ENCODE measurements around the gene PLA2R1. TPM values are rescaled to one million over a fixed set of nuclear protein-coding genes. Genes with fewer than 3 reads are reported as not detected.

PLA2R1 gene
- total and polyA plus RNA-seq, 2 of the 4 experiments (the other 2 are of a cell fraction) = 0.43 to 0.54 TPM

- H2AFZ ChIP-seq (replicated peaks; ENCODE audit: low read length, poor library complexity) = no peak overlapping the region
- no peak overlapping the region for H3K4me2 ChIP-seq (ENCODE audit: low read depth, low read length)
- in situ Hi-C loops (cut with MboI; ENCODE audit: low sequenced_read_pairs) = no loop called here
- H3K14ac ChIP-seq (replicated peaks; ENCODE audit: low read depth, low read length) = no peak overlapping the region
- no peak overlapping the region for H4K91ac ChIP-seq (ENCODE audit: insufficient read depth, low read depth, low read length)
- H2BK120ac ChIP-seq (ENCODE audit: low read depth, low read length) = no peak overlapping the region
- DNase-seq (no peak), ATAC-seq (ENCODE audit: low read depth) (no peak)
- no peaks in the 10 kb centered on the region for H4K20me1 ChIP-seq (ENCODE audit: insufficient read depth, low read length)
- no peak overlapping the region for H3K23ac ChIP-seq (ENCODE audit: low read depth, low read length)
- BruUV-seq (replicated peaks) = no TSS peak
- no peak overlapping the region for H2AK5ac ChIP-seq (ENCODE audit: low read depth, low read length)
- POLR2A ChIA-PET (ENCODE audit: unreplicated experiment) = no interaction called here
- H2BK15ac ChIP-seq (ENCODE audit: low read depth, low read length) = no peak overlapping the region
- H4K5ac ChIP-seq (ENCODE audit: low read depth, low read length) = no peak overlapping the region
- H3K9ac ChIP-seq (ENCODE audit: low read depth, low read length) = no peak overlapping the region
- no peak overlapping the region for H3K4me3 ChIP-seq (ENCODE audit: insufficient read depth, low read depth, low read length)
- no peaks in the 10 kb centered on the region for H3K79me1 ChIP-seq (ENCODE audit: low read depth in 1 of 2, low read length in 2 of 2)
- CTCF ChIA-PET = interaction anchor here (0.6 kb wide), 1 partner anchor 21 kb away, joined by 3 read pairs; no protein-coding TSS in a partner anchor
- H2AK9ac ChIP-seq (replicated peaks; ENCODE audit: low read depth, low read length, poor library complexity) = no peak overlapping the region
- H3K56ac ChIP-seq (ENCODE audit: extremely low read depth, insufficient read depth, low read length) = no peak overlapping the region
- H3K9me3 ChIP-seq (ENCODE audit: control insufficient read depth, insufficient read depth, low read length) = no peaks in the 10 kb centered on the region
- H3K27me3 ChIP-seq (ENCODE audit: control insufficient read depth, insufficient read depth, low read length) = peaks cover 17% of the 10 kb centered on the region
- no peaks in the 10 kb centered on the region for H3K36me3 ChIP-seq (ENCODE audit: control insufficient read depth, insufficient read depth, low read length)
- TF ChIP-seq, protein P1, sequence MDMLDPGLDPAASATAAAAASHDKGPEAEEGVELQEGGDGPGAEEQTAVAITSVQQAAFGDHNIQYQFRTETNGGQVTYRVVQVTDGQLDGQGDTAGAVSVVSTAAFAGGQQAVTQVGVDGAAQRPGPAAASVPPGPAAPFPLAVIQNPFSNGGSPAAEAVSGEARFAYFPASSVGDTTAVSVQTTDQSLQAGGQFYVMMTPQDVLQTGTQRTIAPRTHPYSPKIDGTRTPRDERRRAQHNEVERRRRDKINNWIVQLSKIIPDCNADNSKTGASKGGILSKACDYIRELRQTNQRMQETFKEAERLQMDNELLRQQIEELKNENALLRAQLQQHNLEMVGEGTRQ (IDR thresholded peaks at IDR 0.05; ENCODE audit: low read depth, low read length) = no peak
- no peak for TF ChIP-seq CTCF (conservative IDR thresholded peaks at IDR 0.05; ENCODE audit: low read depth, low read length)
- TF ChIP-seq MXI1 (IDR thresholded peaks at IDR 0.05; ENCODE audit: borderline replicate concordance, low read depth, low read length) = no peak
- no peak for TF ChIP-seq MAFK (IDR thresholded peaks at IDR 0.05; ENCODE audit: low read depth, low read length)
- no peak for TF ChIP-seq NFE2L2 (IDR thresholded peaks at IDR 0.05; ENCODE audit: low read depth, low read length)
- TF ChIP-seq, protein P2, sequence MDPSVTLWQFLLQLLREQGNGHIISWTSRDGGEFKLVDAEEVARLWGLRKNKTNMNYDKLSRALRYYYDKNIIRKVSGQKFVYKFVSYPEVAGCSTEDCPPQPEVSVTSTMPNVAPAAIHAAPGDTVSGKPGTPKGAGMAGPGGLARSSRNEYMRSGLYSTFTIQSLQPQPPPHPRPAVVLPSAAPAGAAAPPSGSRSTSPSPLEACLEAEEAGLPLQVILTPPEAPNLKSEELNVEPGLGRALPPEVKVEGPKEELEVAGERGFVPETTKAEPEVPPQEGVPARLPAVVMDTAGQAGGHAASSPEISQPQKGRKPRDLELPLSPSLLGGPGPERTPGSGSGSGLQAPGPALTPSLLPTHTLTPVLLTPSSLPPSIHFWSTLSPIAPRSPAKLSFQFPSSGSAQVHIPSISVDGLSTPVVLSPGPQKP (IDR thresholded peaks at IDR 0.05; ENCODE audit: borderline replicate concordance, low read depth, low read length) = no peak
- TF ChIP-seq CHD1 (IDR thresholded peaks at IDR 0.05; ENCODE audit: low read depth, low read length) = no peak
- no peak for TF ChIP-seq MAZ (IDR thresholded peaks at IDR 0.05; ENCODE audit: borderline replicate concordance, low read depth, low read length)
- TF ChIP-seq FOS (IDR thresholded peaks at IDR 0.05; ENCODE audit: low read depth, low read length) = no peak
- TF ChIP-seq RFX5 (IDR thresholded peaks at IDR 0.05; ENCODE audit: low read depth, low read length) = no peak
- TF ChIP-seq SMC3 (IDR thresholded peaks at IDR 0.05; ENCODE audit: low read depth, low read length) = no peak
- no peak for TF ChIP-seq CEBPB (IDR thresholded peaks at IDR 0.05; ENCODE audit: low read depth, low read length)
- TF ChIP-seq RCOR1 (IDR thresholded peaks at IDR 0.05; ENCODE audit: insufficient replicate concordance, low read length) = no peak
- TF ChIP-seq BHLHE40 (IDR thresholded peaks at IDR 0.05; ENCODE audit: low read depth, low read length) = no peak
- no peak for TF ChIP-seq RAD21 (IDR thresholded peaks at IDR 0.05; ENCODE audit: low read length)
- TF ChIP-seq POLR2A (IDR thresholded peaks at IDR 0.05; ENCODE audit: low read depth, low read length) = no peak
- WGBS, 2 experiments (ENCODE audit: extremely low coverage in 2 of 2, insufficient read length in 1 of 2) = no CpG with 5 or more reads among the region's 2 CpGs
- no peak overlapping the region for H3K27ac ChIP-seq (ENCODE audit: insufficient read depth, low read length)
- dilution Hi-C loops (cut with HindIII; ENCODE audit: low sequenced_read_pairs, unreplicated experiment) = no loop called here
- no peak overlapping the region for H3K18ac ChIP-seq (ENCODE audit: low read depth, low read length)
- no peaks in the 10 kb centered on the region for H3K4me1 ChIP-seq (ENCODE audit: control insufficient read depth, insufficient read depth, low read length)
- intact Hi-C loops (cut with micrococcal nuclease) = no loop called here
- H2BK20ac ChIP-seq (ENCODE audit: low read depth, low read length) = no peak overlapping the region
- H3K9me1 ChIP-seq (ENCODE audit: insufficient read depth, low read length) = no peaks in the 10 kb centered on the region
- H2BK5ac ChIP-seq (ENCODE audit: low read depth, low read length, poor library complexity, severe bottlenecking) = no peak overlapping the region
- no peak overlapping the region for H3K4ac ChIP-seq (ENCODE audit: low read depth, low read length)
- H4K8ac ChIP-seq (ENCODE audit: low read depth in 2 of 2, low read length in 2 of 2) = no peak overlapping the region
Observed at GRCh38 chr2:159913900-159914299, 148.5 kb downstream of the PLA2R1 start.
